Choroid plexus epithelial cell (primary cell): ENCODE measurements around the gene SH2B3.

ENCODE experiments used
- DNase-seq: peaks from one replicate; pipeline ENCODE4 v3.0.0-alpha.2; 2010; ENCODE audit warnings: low read depth
- H3K4me3 ChIP-seq: 2 replicates; pipeline ENCODE4 v1.5.1; 2011; ENCODE audit warnings: low read depth, mild to moderate bottlenecking, control low read depth, low read length, moderate library complexity
- TF ChIP-seq, protein P1 (sequence below): conservative IDR thresholded peaks from 2 replicates; pipeline ENCODE4 v1.5.1; 2011; ENCODE audit warnings: low read depth, mild to moderate bottlenecking, control low read depth, inconsistent platforms, low read length, moderate library complexity

The SH2B3 gene

GRCh38 chr12:111436811-111437210 lies 31.1 kb downstream of the SH2B3 start:
- DNase-seq = no peak
- no peak overlapping the region for H3K4me3 ChIP-seq
- TF ChIP-seq, protein P1, sequence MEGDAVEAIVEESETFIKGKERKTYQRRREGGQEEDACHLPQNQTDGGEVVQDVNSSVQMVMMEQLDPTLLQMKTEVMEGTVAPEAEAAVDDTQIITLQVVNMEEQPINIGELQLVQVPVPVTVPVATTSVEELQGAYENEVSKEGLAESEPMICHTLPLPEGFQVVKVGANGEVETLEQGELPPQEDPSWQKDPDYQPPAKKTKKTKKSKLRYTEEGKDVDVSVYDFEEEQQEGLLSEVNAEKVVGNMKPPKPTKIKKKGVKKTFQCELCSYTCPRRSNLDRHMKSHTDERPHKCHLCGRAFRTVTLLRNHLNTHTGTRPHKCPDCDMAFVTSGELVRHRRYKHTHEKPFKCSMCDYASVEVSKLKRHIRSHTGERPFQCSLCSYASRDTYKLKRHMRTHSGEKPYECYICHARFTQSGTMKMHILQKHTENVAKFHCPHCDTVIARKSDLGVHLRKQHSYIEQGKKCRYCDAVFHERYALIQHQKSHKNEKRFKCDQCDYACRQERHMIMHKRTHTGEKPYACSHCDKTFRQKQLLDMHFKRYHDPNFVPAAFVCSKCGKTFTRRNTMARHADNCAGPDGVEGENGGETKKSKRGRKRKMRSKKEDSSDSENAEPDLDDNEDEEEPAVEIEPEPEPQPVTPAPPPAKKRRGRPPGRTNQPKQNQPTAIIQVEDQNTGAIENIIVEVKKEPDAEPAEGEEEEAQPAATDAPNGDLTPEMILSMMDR = no peak

DNA sequence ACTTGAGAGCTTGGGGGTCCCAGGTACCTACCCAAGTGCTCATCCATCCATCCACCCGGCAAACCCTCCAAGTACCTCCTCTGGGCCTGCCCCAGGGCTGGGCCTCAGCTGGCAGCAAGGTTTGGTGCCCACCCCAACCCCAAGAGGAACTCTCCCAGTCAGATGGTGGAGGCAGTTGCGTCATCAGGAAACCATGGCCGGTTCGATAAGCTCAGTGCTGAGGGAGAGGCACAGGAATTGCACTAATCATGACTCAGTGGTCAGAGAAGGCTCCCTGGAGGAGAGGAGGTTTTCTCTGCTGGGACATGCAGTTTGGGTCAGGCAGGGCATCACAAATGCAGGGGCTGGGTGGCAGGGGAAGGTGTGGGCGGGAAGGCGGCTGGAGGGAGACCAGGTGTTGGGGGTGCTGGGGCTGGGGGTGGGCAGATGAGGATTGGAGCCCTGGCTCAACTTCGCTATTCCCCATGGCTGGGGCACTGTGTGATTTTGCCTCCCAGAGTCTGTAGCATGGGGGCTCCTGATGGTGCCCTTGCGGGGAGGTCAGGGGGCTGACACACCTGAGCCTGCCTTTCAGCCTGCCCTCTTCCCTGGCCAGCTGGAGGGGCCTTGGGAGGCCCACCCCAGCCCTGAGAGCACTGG lies 32.2 kb downstream of the SH2B3 start:
- TF ChIP-seq, protein P1 = no peak
- peak; percentile 84 for DNase-seq
- H3K4me3 ChIP-seq = no peak overlapping the region

DNA sequence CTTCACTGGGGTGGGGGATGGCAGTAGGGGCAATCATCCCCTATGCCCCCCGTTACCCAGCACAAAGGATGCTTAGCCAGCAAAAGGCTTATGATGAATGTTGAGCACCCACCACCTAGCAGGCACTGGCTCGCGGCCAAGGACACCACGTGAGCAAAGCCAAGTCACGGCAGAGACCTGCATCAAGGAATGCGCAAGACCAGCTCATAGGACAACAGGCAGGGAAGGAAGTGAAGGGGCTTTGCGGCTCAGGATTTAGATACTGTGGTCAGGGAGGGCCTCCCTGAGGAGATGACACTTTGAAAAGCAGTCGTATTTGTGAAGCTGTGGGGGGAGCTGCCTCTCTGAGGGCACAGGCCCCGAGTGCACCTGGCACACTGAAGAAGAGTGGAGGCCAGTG lies 32.8 kb downstream of the SH2B3 start:
- no peak overlapping the region for H3K4me3 ChIP-seq
- TF ChIP-seq, protein P1 = no peak
- peak; percentile 67 for DNase-seq

- TF ChIP-seq, protein P1 = no peak
- H3K4me3 ChIP-seq = no peak overlapping the region
- no peak for DNase-seq
These were observed 34.0 kb downstream of the SH2B3 start for GRCh38 chr12:111439657-111440151.

DNA sequence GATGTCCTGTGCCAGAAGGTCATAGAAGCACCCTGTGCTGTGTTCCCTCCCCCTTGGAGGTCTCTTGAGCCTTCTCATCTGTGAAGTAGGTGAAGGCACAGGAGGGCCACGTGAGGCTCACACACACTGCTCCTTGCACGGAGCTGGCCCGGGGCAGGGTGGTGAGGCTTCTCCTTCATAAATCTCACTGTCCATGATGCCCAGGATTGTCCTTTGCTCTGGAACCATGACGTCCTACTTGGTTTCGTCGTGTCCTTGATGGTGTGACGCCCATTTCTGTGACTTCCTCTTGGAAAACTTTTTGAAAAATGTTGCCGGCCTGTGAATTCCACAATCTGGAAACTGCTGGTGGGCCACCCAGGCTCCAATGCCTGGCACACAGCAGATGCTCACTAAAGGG lies 34.4 kb downstream of the SH2B3 start:
- DNase-seq = no peak
- no peak overlapping the region for H3K4me3 ChIP-seq
- TF ChIP-seq, protein P1 = no peak

DNA sequence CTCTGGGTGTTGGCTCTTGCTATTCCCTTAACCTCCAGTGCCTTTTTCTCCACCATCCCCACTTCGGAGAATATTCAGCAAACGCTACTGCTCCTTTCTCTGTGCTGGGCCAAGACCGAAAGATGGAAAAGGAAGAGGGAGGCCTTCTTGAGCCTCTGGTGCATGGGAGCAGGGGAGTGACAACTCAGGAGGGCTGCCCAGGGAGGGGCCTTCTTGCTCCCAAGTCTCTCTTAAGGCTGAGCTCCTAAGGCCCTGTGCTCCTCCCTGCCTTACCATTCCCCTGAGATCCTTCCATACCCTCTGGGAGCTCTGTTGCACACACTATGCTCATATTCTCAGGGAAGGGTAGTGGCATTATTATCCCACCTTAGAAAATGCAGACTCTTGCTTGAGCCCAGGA lies 34.9 kb downstream of the SH2B3 start:
- DNase-seq = no peak
- TF ChIP-seq, protein P1 = no peak
- H3K4me3 ChIP-seq = no peak overlapping the region
